ENCODE results near the gene KLHL17. TPM values are rescaled to one million over a fixed set of nuclear protein-coding genes. Genes with fewer than 3 reads are reported as not detected.

Gene KLHL17
- total RNA-seq, 1 donor from 2014 or later, result 33.3 TPM

DNA sequence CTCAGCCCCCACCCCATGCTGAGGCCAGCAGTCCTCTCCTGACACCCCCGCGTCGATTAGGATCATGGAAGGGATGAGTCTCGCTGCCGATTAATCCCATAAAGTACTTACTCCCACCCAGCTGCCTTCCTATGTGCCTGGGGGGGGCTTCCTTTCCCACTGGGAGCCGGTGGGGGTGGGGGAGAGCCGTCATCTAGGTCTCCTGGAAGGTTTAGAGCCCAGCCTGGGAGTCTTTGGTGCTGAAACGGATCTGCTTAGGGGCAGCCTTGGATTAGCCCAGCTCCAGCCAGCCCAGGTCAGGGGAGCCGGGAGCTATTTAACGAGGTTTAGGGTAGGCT is 26.8 kb upstream of the KLHL17 start:
- no peak overlapping the region for H3K4me3 ChIP-seq (ENCODE audit: low read depth, low read length)
- TF ChIP-seq, protein P1, sequence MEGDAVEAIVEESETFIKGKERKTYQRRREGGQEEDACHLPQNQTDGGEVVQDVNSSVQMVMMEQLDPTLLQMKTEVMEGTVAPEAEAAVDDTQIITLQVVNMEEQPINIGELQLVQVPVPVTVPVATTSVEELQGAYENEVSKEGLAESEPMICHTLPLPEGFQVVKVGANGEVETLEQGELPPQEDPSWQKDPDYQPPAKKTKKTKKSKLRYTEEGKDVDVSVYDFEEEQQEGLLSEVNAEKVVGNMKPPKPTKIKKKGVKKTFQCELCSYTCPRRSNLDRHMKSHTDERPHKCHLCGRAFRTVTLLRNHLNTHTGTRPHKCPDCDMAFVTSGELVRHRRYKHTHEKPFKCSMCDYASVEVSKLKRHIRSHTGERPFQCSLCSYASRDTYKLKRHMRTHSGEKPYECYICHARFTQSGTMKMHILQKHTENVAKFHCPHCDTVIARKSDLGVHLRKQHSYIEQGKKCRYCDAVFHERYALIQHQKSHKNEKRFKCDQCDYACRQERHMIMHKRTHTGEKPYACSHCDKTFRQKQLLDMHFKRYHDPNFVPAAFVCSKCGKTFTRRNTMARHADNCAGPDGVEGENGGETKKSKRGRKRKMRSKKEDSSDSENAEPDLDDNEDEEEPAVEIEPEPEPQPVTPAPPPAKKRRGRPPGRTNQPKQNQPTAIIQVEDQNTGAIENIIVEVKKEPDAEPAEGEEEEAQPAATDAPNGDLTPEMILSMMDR (conservative IDR thresholded peaks at IDR 0.05; ENCODE audit: low read depth, low read length), result no peak
- no peak for DNase-seq (ENCODE audit: low read depth)

DNA sequence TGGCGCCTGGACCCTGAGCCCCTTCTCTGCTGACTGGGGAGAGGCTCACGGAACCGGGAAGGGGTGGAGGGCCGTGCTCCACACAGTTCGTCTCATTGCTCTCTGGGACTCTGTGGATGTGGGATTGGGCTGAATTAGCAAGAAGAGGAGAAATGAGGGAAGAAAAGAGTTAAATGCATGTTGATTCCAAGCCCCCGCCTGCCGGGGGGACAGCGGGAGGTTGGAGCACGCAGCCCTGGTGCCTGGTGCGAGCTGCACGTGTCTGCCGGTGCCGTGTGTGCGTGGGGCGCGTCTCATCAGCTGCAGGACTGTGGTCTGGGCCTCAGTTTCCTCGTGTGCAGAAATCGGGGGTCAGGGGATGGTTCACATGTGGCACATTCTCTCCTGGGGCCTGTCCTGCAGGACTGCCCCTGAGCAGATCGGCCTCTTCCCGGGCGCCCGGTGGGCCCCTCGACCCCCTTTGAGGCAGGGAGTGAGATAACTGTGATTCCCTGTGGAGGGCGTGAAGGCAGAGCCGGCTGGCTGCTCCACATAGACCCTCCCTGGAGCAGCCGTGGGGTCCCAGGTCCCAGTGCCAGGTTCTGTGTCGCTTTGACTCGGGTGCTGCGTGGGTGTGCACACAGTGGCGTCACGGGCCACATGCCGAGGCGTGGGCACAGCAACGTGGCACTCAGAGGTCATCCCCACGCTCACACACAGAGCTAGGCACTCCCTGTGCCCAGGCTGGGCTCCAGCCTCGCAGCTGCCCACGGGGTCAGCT is 25.2 kb upstream of the KLHL17 start:
- H3K4me3 ChIP-seq (ENCODE audit: low read depth, low read length), result no peak overlapping the region
- TF ChIP-seq, protein P1 (conservative IDR thresholded peaks at IDR 0.05; ENCODE audit: low read depth, low read length), result no peak
- DNase-seq (ENCODE audit: low read depth), result no peak

DNA sequence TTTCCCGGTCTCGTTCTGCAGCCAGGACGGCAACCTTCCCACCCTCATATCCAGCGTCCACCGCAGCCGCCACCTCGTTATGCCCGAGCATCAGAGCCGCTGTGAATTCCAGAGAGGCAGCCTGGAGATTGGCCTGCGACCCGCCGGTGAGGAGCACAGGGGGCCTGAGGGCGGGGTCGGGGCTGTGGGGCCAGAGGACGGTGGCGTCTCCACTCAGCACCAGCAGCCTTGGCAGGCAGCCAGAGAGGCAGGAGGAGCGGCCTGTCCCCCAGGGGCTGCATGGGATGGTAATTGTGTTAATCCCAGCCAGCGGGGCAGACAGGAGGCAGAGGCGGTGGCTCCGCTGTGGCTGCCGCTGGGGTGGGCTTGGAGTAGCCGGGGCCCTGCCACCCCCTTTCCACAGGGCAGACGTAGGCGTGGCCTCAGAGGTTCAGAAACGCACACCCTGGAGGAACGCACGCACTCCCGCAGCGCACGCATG is 24.6 kb upstream of the KLHL17 start:
- DNase-seq (ENCODE audit: low read depth), result no peak
- H3K4me3 ChIP-seq (ENCODE audit: low read depth, low read length), result no peak overlapping the region
- TF ChIP-seq, protein P1 (conservative IDR thresholded peaks at IDR 0.05; ENCODE audit: low read depth, low read length), result no peak

DNA sequence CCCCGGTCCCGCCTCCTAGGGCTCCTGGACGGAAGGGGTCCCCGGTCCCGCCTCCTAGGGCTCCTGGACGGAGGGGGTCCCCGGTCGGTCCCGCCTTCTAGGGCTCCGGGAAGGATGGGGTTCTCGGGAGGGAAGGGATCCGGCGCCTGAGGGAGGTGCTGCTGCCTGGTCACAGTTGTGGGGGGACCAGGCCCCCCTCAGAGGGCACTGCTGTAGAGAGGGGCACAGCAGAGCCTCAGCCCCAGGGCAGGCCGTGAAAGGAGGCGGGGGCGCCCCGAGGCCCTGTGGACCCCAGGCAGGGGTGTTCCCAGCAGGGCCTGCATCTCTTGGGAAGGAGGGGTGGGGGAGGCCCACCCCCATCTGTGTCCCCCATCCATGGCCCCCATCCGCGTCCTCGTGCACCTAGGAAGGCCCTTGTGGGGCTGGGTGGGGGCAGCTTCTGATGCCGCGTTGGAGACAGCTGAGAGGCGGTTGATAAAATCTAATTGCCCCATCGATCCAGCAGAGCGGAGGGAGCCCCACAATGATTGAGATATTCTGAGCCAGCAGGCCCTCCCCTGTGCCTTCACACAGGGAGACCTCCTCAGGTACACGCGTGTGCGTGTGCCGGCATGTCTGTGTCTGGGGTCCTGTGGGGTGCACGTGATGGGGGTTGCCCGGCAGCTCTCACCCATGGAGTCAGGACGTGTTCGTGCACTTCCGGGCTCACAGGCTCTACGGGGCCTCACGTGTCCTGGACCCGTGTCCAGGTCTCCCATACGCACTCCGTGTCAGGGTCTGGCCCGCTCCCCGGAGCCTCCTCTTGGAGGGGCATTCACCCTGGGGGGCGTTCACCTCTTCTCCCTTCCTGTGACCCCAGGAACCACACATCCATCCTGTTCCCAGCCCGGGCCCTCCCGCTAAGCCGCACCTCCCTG is 23.8 kb upstream of the KLHL17 start:
- no peak overlapping the region for H3K4me3 ChIP-seq (ENCODE audit: low read depth, low read length)
- TF ChIP-seq, protein P1 (conservative IDR thresholded peaks at IDR 0.05; ENCODE audit: low read depth, low read length), result no peak
- no peak for DNase-seq (ENCODE audit: low read depth)

DNA sequence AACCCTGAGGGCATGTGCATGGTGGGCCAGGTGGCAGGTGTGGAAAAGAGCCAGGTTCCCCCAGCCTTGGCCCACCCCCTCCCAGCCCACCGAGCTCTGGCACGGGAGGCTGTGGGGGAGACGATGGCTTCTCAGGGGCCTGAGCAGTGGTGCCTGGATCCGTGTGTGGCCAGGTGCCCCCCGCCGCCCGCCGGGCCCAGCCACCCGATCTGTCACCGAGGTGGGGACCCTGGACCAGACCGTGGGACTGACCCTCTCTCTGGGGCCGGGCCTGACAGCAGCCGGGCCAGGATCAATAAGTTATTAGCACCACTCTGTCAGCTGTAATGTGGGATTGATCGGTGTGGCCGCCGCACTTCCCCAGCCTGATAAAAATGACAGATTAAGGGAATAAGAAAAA is 22.9 kb upstream of the KLHL17 start:
- TF ChIP-seq, protein P1 (conservative IDR thresholded peaks at IDR 0.05; ENCODE audit: low read depth, low read length), result no peak
- no peak overlapping the region for H3K4me3 ChIP-seq (ENCODE audit: low read depth, low read length)
- no peak for DNase-seq (ENCODE audit: low read depth)

DNA sequence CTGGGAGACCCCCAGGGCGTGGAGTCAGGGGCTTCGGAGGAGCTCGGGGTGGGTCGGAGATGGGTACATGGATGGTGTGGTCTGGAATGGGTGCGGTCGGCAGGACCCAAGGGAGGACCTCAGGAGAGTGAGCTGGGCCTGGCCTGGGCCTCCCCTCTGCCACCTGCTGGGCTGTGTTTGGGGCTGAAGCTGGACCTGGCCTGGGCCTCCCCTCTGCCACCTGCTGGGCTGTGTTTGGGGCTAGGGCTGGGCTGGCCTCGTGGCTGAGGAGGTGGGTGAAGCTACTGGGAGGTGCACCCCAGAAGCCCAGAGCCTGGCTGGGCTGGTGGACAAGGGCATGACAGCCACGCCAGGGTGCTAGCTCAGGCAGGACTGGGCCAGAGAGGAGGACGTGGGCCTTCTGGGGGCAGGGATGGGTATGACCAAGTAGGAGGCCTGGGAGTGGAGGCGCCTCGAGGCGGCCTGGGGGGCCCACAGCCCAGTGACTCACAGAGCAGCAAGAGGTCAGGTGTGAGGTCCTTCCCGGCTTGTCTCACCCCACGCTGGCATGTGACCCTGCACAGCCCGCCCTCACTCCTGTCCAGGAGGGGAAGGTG is 22.2 kb upstream of the KLHL17 start:
- no peak overlapping the region for H3K4me3 ChIP-seq (ENCODE audit: low read depth, low read length)
- TF ChIP-seq, protein P1 (conservative IDR thresholded peaks at IDR 0.05; ENCODE audit: low read depth, low read length), result peak; percentile 81
- no peak for DNase-seq (ENCODE audit: low read depth)
